Mucosa of gallbladder (tissue), 1 donor: Measurements from ENCODE around the gene RBM38. TPM values are rescaled to one million over a fixed set of nuclear protein-coding genes. Genes with fewer than 3 reads are reported as not detected.

Source experiments
- DNase-seq: peaks from one replicate; pipeline ENCODE4 v3.0.0-alpha.2; 2020; ENCODE audit warnings: low spot score
- total RNA-seq: library from RNA; stranded (reverse); gene quantifications from one replicate; pipeline ENCODE4 v1.2.1, GENCODE V29; 2021
- donor health status: DM: no; HTN: no; CAD: no.

Gene RBM38
- total RNA-seq, 1 donor from 2014 or later: 21.9 TPM

DNA sequence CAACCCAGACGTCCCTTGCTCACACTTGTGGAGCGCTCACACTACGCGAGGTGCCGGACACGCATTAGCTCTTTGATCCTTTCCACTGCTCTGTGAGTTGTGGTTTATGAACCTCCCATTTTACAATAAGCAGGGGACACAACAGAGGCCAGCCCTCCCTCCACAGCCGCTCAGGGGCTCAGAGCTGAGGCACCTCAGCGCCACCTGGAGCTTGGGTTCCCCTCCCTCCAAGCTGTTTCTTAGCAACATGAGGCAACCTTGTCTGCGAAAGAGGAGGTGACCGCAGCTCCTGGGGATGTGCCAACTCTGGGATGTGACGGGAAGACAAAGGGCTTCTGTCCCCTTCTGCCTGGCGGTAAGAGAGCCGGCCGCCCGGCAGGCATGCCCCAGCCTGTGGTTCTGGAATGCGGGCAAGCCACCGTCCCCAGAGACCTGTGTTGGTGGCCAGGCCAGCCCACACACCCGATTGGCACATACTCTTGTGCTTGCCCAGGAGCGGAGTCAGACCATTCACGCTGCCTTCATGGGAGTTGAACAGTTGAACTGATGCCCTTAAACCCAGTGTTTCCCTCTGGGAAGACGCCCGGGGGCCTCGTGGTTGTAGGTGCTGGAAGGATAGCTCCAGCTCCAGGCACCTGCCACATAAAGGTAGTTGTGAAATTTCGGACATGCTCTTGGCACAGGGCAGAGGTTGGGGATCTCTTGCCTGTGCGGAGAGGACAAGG is 44.5 kb downstream of the RBM38 start:
- DNase-seq: peak; percentile 79

DNA sequence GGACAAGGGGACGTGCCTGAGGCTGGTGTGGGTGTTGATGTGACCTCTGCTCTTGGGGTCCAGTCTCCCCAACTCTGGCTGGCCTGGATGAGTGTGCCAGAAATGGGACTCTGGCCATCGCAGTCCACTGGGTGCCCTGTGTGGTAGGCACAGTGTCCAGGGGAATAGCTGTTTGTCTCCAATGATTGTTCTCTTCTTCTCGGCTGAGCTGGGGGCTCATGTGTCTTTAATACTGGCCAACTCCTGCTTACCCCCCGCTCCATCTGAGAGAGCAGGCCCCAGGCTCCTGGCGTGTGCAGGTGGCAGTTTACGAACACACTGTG is 45.0 kb downstream of the RBM38 start:
- DNase-seq: no peak

DNA sequence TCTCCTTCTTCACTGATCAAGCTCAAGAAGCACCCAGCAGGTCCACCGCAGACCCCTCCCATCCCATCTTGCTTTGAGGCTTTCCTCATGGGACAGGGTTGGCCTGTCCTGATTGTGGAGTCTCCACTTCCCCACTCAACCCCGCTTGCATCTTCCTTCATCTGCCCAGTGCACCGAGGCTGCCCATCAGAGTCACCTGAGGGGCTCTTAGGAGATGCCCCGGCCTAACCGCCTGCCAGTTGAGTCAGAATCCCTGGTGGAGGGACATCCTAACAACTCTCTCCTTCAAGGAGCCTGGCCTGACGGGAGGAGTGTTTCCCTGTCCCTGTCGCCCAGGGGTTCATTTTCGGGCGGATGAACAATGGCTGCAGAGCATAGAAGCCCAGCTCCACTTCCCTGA is 46.1 kb downstream of the RBM38 start:
- DNase-seq: no peak

DNA sequence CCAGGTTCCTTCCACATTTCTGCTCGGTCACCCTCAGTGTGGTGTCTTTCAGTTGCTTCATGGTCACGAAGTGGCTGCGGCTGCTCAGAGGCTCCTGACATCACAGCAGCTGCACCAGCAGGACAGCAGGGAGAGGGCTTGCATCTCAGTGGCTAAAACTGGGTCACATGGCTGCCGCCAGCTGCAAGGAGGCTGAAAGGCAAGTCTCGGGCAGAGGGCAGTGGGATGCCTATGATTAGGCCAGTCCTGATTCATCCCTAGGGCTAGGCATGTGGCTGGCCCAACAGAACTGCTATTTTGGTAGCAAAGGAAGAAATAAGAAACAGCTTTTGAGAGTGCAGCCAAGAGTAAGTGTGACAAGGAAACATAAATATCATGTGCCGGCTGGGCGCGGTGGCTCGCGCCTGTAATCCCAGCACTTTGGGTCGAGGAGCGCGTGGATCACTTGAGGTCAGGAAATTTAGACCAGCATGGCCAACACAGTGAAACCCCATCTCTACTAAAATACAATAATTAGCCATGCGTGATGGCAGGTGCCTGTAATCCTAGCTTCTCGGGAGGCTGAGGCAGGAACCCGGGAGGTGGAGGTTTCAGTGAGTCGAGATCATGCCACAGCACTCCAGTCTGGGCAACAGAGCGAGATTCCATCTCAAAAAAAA is 46.6 kb downstream of the RBM38 start:
- DNase-seq: no peak

DNA sequence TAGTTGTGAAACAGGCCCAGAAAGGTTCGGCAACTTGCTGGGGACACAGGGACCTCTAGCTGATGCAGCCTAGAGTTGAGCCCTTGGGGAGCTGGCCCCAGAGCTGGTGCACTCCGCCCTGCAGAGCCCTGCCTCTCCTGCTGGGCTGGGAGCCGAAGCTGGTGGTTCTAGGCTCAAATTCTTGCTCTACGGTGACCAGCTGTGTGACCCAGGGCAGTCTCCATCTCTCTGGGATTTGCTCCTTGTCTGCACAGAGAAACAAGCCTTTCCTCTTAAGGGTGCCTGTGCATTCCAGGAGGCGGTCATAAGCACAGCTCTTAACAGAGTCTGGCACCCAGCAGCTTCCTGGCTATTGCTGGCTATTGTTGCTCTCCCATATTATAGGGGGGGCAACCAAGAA is 47.4 kb downstream of the RBM38 start:
- DNase-seq: no peak

DNA sequence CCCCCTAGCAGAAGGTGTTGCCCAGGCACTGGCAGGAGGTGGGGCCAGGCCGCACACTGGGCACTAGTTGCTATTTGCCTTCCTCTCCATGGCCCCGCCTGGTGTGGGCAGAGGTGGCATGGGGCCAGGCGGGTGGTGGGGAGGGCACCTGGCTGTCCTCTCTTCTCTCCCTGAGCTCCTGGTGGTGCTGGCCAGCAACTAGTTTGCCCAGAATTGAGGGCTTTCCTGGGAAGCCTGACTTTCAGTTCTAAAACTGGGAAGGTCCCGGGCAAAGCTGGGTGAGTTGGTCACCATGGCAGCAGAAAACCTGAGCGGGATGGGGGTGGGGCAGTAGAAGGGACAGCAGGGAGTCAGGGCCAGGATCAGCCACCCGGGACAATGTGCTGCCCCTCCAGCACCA is 48.2 kb downstream of the RBM38 start:
- DNase-seq: peak; percentile 74

DNA sequence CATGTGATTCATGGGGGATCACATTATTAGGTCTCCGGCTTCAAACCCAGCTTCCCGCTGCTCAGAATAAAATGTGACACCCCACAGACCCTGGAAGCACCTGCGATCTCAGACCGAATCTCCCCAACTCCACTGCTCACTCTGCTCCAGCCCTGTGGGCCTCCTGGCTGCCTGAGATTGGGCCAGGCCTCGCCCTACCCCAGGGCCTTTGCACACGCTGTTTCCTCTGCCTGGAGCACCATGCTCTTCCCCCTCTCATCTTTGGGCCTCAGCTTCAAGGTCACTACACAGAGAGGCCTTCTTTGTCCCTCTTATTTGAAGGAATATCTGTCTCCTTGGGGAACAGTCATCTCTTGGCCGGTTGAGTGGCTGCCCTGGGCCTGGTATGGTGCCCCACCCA is 48.8 kb downstream of the RBM38 start:
- DNase-seq: no peak

DNA sequence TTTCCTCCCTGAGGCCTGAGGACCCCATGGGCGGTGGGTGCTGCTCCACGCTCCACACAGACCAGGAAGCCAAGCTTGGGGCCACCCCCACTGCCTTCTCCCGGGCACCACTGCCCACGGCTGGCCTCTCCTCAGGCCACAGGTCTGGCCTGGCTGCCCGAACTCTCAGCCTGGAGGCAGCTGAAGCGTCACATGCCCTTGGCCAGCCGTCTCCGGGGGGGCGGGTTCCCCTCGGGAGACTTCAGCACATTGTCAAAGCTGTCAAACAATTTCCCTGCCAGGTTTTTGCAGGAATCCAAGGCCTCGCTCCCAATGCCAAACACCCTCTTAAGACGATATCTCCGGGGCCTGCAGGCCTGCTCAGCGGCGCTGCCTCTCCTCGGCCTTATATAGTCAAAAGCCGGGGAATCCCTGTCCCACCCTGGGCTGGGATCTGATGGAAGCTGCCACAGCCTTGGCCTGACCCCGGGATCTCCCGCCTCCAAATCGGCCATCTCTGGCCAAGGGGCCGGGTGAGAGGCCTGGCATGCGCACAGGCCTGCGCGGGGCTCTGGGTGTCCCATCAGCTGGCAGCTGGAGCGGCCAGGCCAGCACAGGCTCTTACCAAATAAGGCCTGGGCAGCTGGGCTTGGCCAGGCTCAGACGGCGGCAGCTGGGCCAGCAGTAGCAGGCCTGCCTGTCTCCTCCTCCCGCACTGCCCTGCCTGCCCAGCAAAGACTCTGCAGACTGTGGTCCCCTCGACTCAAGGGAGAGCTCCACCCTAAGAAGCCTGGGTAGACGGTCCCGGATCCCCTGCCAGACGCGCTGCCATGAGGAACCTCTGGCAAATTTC is 49.7 kb downstream of the RBM38 start:
- peak; percentile 59 for DNase-seq

DNA sequence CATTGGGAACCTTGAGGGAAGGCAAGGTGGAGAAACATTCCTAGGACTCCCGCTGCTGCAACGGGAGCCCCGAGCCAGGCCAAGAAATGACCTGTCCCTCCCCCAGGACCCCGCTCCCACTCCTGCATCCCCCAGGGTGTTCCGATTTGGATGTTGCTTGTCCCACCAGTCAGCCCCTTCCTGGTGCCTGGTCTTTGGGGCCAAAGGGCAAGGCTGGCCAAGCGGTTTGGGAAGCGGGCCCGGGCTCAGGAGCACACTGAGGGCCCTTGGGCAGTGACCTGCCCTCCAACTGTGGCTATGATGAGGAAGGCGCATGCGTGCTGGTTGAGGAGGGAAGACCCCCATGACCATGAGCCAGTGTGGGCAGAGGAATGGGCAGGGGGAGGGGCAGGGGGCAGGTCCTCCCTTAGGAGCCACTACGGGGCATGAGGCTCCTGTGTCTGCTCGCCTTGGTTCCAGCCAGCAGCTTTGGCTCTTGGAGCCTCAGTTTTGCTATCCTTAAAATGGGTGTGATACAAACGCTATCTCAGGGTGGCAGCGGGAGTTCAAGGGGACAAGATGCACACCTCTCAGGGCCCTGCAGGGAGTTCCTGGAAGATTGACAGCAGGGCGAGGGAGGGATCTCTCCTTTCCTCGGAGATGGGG is 50.4 kb downstream of the RBM38 start:
- DNase-seq: no peak

DNA sequence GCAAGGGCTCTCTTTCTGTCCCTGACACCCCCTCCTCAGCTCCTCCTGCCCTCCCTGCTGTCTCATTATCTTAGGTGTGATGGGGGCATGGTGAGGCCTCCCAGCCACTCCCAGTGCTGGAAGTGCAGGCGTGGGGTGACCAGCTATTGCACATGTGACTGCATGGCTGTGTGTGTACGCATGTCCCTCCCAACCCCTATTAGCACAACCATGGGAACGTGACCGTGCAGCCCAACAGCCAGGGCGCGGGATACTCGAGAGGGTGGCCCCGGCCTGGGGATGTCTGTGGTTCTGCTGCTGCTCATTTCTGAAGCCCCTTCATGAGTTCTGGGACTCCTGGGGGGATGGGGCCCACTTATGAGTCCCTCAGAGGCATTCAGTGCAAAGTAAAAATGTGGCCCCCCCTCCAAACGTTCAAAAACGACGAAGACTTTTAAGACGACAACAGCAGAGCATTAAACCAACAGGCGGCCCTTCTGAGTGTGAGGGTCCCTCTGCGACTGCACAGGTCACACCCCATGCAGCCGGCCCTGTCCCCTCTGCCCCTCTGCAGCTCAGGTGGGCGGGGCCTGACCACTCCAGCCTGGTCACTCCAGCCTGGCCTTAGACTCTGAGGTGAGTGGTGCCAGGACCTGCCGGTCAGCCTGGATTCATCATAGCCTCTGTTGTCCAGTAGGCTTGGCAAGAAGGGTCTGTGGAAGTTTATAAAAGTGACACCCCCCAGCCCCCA is 51.1 kb downstream of the RBM38 start:
- no peak for DNase-seq

DNA sequence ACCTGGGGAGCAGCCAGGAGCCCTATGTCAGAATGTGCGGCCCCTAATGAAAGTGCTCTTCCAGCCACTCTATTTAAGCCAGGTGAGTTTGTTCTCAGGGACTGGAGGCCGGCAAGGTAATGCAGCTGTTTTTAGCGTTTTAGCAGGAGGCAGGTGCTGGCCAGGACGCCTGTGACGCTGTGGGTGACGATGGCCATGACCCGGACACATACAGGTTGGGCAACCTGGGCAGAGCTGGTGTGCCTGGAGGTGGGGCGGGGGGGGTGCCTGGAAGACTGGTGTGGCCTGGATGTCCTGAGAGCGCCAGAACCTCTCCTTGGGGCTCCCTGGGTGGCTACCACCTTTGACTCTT is 51.7 kb downstream of the RBM38 start:
- no peak for DNase-seq

DNA sequence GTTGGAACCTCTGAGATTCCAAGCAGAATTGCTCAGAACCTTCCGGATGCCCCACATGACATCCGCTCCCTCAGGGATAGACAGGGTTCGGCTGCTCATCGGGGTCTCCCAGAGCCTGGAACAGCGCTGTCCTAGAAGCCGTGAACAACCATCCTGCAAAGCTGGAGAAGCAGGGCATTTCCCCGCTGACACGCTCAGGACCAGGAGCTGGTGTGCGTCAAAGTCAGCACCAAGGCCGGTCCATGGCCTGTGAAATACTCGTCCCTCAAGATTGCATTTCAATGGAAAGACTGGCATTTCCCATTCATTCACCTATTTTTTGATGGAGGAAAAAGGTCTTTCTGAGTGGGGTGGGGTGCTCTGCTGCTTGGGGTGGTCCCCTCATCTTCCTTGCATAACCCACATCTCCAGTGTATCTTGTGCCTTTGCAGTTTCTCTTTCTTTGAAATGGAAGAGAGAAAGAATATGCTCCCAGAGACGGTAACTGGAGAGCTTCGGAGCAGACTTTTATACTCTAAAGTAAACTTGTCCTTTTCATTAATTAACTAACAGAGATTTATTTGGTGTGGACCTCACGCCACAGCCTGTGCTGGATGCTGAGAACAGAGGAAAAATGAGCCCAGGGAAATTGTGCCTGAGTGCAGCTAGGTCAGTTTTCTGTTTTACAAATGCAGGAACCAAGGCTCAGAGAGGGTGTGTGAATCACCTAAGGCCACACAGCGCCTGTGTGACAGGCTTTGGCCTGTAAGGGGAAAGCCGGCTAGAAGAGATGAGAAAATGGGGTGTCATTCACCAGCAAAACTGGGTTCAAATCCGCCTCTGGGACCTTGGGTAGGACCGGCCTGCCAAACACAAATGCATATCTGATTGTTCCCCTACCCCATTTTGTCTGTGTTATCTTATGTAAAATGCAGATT is 52.4 kb downstream of the RBM38 start:
- DNase-seq: no peak

DNA sequence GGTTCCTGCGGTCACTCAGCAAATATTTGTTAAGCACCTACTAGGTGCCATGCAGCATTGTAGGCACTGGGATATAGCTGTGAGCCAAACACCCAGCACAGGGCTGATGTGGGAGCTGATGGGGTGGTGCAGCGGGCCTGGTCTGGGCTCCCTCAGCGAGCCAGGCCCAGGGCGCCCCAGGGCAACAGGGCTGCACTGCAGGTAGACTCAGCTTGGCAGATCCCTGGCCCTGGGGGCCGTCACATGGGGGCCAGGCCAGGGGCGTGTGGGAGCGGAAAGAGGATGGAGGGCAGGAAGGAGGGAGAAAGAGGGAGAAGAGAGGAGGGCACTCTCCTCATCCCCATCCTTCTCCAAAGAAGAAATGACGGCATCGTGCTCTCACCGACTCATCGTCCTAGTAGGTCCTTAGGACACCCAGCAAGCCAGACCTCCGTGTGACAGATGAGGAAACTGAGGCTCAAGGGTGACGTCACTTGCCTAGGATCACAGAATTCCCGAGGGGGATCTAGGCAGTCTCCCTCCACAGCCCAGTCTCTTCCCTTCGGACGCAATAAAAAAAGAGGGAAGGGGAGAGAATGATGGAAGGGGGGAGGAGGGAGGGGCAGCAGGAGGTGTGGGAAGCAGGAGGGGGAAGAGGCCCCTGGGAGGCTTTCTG is 53.3 kb downstream of the RBM38 start:
- DNase-seq: no peak

DNA sequence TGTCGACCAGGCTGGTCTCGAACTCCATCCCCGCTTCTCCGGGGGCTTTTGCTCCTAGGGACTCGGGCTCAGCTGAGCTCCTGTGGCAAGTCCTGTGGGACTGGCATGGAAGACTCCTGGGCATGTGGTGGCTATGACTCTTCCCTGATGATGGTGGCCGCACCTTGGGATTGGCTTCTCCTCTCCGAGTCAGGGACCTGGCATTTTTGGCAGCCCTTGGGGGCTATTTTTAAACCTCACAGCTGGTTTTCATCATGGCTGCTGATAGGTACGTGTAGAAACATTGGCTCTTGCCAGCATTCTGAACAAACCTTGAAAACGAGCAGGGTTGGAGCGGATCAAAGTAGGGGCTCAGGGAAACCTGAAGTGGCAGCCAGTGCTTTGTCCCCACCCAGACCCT is 54.1 kb downstream of the RBM38 start:
- DNase-seq: no peak

DNA sequence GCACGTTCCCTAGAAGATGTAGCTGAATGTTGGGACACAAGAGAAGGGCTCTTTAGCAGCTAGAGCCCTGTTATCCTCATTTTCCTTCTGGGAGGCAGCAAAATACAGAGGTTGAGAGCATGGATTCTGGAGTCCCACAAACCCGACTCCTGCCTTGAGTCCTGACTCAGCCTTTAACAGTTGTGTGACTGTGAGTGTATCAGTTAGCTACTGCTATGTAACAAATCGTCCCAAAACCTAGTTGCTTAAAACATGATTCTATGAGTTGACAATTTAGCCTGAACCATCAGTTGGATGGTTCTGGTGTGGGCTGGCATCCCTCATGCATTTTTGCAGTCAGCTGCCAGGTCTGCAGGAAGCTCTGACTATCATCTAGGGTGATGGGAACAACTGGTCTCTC is 54.6 kb downstream of the RBM38 start:
- DNase-seq: no peak

DNA sequence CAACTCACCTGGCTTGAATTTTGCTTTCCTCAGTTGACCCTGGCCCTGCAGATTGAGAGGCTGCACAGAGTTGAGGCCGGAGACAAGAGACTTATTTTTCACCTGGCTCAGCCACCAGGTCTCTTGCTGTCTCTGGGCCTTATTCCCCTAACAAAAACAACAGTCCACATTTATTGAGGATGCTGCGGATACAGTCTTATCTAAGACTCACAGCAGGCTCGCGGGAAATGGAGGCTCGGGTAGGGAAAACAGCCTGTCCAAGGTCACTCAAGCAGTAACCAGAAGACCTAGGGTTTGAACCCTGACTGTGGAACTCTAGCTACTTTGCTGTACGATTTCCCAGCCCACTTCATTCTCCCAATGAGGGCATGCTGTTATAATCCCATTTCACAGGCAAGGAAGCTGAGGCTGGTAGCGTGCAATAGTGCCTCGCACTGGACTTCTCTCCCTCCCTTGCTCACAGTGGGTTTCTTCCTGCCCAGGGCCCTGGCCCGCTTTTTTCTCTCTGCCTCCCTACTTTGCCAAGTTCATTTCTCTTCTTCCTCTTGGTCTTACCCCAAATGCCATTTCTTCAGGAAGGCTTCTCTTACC is 57.7 kb downstream of the RBM38 start:
- DNase-seq: no peak

DNA sequence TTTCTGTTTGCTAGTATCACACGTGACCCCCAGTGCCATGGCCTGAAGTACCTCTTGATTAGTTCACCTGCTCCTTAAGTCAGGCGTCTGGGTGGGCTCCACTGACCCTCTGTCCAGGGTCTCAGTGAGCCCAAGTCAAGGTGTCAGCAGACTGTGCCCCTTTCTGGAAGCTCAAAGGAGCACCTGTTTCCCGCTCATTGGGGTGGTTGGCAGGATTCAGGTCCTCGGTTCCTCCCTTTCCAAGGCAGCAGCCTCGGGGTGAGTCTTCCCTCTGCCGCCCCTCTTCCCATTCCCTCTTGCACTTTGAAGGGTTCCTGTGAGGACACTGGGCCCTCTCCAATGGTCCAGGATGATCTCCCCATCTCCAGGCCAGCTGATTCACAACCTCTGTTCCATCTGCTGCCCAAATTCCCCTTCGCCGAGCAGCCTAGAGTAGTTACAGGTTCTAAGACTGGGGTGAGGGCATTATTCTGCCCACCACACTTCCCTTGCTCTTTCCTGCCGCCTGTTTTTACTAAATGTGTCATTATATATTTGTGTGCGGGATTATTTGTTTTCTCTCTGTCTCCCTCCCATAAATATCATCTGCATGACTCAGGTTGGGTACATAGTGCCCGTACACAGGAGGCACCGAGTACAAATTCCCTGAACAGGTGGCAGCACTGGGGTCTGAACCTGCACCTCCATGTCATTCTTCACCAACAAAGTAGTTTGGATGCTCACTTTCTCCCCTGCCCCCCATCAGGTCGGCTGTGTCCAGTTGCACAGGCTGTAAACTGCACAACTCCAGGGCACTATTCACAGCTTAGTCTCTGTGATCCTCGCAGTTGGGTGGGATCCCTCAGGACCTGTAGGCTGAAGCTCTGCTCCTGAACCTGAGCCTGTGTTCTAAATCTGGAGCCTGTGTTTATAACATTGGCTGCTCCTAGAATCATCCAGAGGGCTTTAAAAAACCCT is 58.5 kb downstream of the RBM38 start:
- DNase-seq: no peak

DNA sequence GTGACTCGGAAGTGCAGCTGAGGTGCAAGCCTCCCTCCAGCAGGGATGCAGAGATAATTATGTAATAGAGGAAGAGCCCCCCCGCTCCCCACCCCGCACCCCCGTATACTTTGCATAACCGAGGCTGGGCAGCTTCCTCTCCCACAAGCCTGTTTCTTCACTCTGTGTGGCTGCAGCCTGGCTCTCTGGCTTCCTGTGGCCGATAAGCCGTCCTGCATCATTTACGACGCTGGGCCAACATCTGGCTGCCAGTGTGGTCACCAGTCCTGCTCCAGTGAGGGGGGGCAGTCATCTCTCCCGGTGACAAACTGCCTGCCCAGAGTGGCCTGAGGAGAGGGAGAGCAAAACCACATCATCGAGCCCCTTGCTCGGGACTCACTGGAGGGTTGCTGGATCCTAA is 59.2 kb downstream of the RBM38 start:
- peak; percentile 43 for DNase-seq

DNA sequence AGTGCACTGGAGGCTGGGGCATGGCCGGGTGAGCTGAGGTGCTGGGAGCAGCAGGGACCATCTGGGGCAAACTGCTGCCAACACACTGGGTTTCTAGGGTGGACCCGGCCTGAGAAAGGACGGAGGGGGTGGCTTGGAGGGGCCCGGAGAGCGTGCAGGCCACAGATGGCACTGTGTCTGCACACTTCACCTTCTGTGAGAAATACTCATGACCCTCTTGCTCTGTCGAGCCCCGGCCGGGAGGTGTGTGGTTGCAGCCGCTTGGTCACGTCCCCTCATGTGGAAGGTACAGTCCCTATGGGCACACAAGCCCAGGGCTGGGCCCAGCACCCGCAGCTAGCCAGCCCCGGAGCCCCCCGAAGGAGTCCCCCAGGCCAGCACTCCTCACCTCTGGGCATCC is 59.7 kb downstream of the RBM38 start:
- DNase-seq: no peak
